ENCODE results near the gene OR2D3.
"Not testable (repeated sequence)": the region's sequence is repeated elsewhere in the genome, so short reads cannot be mapped to it uniquely, and the experiment has no call there.

OR2D3 gene
- 0 reads per million in 9 experiments for total RNA-seq

- Mint-ChIP-seq H3K27ac (no peak within 1 kb of the TSS), H3K4me1 (ENCODE audit: low read depth in 2 of 2) (peaks cover 0 to 1% of the 10 kb centered on the region in 2 donors), H3K4me3 (no peak within 1 kb of the TSS), H3K27me3 (peaks cover 29 to 47% of the 10 kb centered on the region in 2 donors), H3K9me3 (no peaks in the 10 kb centered on the region), H3K36me3 (ENCODE audit: insufficient read depth) (no peaks in the 10 kb centered on the region)
- ATAC-seq (replicated peaks) (no peak), DNase-seq (no peak)
Observed at GRCh38 chr11:6920702-6921101, at the start of gene OR2D3. Gene OR2D3, plus strand, starts transcription at chr11:6921002. Its CDS starts 0 bp downstream, at chr11:6921002.

- peaks cover 4% of the 10 kb centered on the region for H3K36me3 Mint-ChIP-seq (ENCODE audit: insufficient read depth)
- H3K27me3 Mint-ChIP-seq = peaks cover 17 to 33% of the 10 kb centered on the region in 2 donors
- no peak for DNase-seq
- no peak for ATAC-seq (replicated peaks)
- H3K27ac Mint-ChIP-seq = no peak overlapping the region
- no peak overlapping the region for H3K4me3 Mint-ChIP-seq
- H3K4me1 Mint-ChIP-seq (ENCODE audit: low read depth in 2 of 2) = no peaks in the 10 kb centered on the region
- H3K9me3 Mint-ChIP-seq = no peaks in the 10 kb centered on the region
Observed at GRCh38 chr11:6871278-6871677, 49.5 kb upstream of the OR2D3 start.

- ATAC-seq (replicated peaks) = no peak
- Mint-ChIP-seq H3K27ac (no peak overlapping the region), H3K9me3 (peaks cover 0 to 7% of the 10 kb centered on the region in 2 donors)
Observed at GRCh38 chr11:6875761-6876160, 45.0 kb upstream of the OR2D3 start.

GRCh38 chr11:6876325-6876724 is 44.5 kb upstream of the OR2D3 start, which contains the start of gene OR10A4:
Gene OR10A4, plus strand, starts transcription at chr11:6876625. Its CDS starts 23 bp downstream, at chr11:6876648.
- no peak for ATAC-seq (replicated peaks)
- H3K36me3 Mint-ChIP-seq (ENCODE audit: insufficient read depth) = peaks cover 4% of the 10 kb centered on the region
- peaks cover 0 to 7% of the 10 kb centered on the region in 2 donors for H3K9me3 Mint-ChIP-seq
- no peak within 1 kb of the TSS for H3K4me3 Mint-ChIP-seq
- H3K27ac Mint-ChIP-seq = no peak within 1 kb of the TSS
- H3K4me1 Mint-ChIP-seq (ENCODE audit: low read depth in 2 of 2) = no peaks in the 10 kb centered on the region
- DNase-seq = no peak
- peaks cover 25 to 26% of the 10 kb centered on the region in 2 donors for H3K27me3 Mint-ChIP-seq

More at GRCh38 chr11:6875761-6876160, 45.0 kb upstream of the OR2D3 start:
- no peaks in the 10 kb centered on the region for H3K4me1 Mint-ChIP-seq (ENCODE audit: low read depth in 2 of 2)
- H3K4me3 Mint-ChIP-seq = no peak overlapping the region
- DNase-seq = no peak
- peaks cover 4% of the 10 kb centered on the region for H3K36me3 Mint-ChIP-seq (ENCODE audit: insufficient read depth)
- peaks cover 25 to 31% of the 10 kb centered on the region in 2 donors for H3K27me3 Mint-ChIP-seq

- Mint-ChIP-seq H3K27me3 (peaks cover 22 to 25% of the 10 kb centered on the region in 2 donors), H3K36me3 (ENCODE audit: insufficient read depth) (peaks cover 4% of the 10 kb centered on the region), H3K4me1 (ENCODE audit: low read depth in 2 of 2) (no peaks in the 10 kb centered on the region), H3K4me3 (no peak overlapping the region), H3K9me3 (peaks cover 0 to 7% of the 10 kb centered on the region in 2 donors), H3K27ac (no peak overlapping the region)
- DNase-seq (no peak), ATAC-seq (replicated peaks) (no peak)
Observed at GRCh38 chr11:6876914-6877313, 43.9 kb upstream of the OR2D3 start.

- Mint-ChIP-seq H3K27me3 (peaks cover 17 to 24% of the 10 kb centered on the region in 2 donors), H3K9me3 (no peaks in the 10 kb centered on the region), H3K4me1 (ENCODE audit: low read depth in 2 of 2) (no peaks in the 10 kb centered on the region), H3K4me3 (no peak overlapping the region), H3K27ac (no peak overlapping the region), H3K36me3 (ENCODE audit: insufficient read depth) (no peaks in the 10 kb centered on the region)
- DNase-seq (no peak), ATAC-seq (replicated peaks) (no peak)
Observed at GRCh38 chr11:6882751-6883150, 38.1 kb upstream of the OR2D3 start.

- not testable (repeated sequence) for DNase-seq; H3K4me3 Mint-ChIP-seq; ATAC-seq (replicated peaks); H3K36me3 Mint-ChIP-seq (ENCODE audit: insufficient read depth); H3K4me1 Mint-ChIP-seq (ENCODE audit: low read depth in 2 of 2); H3K9me3 Mint-ChIP-seq; H3K27ac Mint-ChIP-seq
- H3K27me3 Mint-ChIP-seq = peaks cover 16 to 43% of the 10 kb centered on the region in 2 donors
Observed at GRCh38 chr11:6887711-6888110, 33.1 kb upstream of the OR2D3 start.

- DNase-seq (no peak), ATAC-seq (replicated peaks) (no peak)
- no peak overlapping the region for H3K4me3 Mint-ChIP-seq
- no peaks in the 10 kb centered on the region for H3K36me3 Mint-ChIP-seq (ENCODE audit: insufficient read depth)
- no peaks in the 10 kb centered on the region for H3K9me3 Mint-ChIP-seq
- H3K27ac Mint-ChIP-seq = no peak overlapping the region
- H3K4me1 Mint-ChIP-seq (ENCODE audit: low read depth in 2 of 2) = no peaks in the 10 kb centered on the region
- peaks cover 8 to 33% of the 10 kb centered on the region in 2 donors for H3K27me3 Mint-ChIP-seq
Observed at GRCh38 chr11:6888830-6889229, 32.0 kb upstream of the OR2D3 start.

GRCh38 chr11:6889835-6890234 is 31.0 kb upstream of the OR2D3 start:
- Mint-ChIP-seq H3K9me3 (no peaks in the 10 kb centered on the region), H3K27ac (no peak overlapping the region), H3K36me3 (ENCODE audit: insufficient read depth) (no peaks in the 10 kb centered on the region), H3K27me3 (peaks cover 5 to 28% of the 10 kb centered on the region in 2 donors), H3K4me1 (ENCODE audit: low read depth in 2 of 2) (no peaks in the 10 kb centered on the region), H3K4me3 (no peak overlapping the region)
- no peak for ATAC-seq (replicated peaks)
- DNase-seq = no peak

- no peak within 1 kb of the TSS for H3K27ac Mint-ChIP-seq
- peaks cover 5 to 29% of the 10 kb centered on the region in 2 donors for H3K27me3 Mint-ChIP-seq
Observed at GRCh38 chr11:6892400-6892799, 28.4 kb upstream of the OR2D3 start, which contains the start of gene OR2D2. Gene OR2D2, minus strand, starts transcription at chr11:6892500. Its CDS starts 0 bp downstream, at chr11:6892500.

GRCh38 chr11:6894097-6894496 is 26.7 kb upstream of the OR2D3 start:
- DNase-seq (no peak), ATAC-seq (replicated peaks) (no peak)
- no peaks in the 10 kb centered on the region for H3K36me3 Mint-ChIP-seq (ENCODE audit: insufficient read depth)
- H3K4me3 Mint-ChIP-seq = no peak overlapping the region
- no peaks in the 10 kb centered on the region for H3K9me3 Mint-ChIP-seq
- no peak overlapping the region for H3K27ac Mint-ChIP-seq
- no peaks in the 10 kb centered on the region for H3K4me1 Mint-ChIP-seq (ENCODE audit: low read depth in 2 of 2)
- peaks cover 13 to 40% of the 10 kb centered on the region in 2 donors for H3K27me3 Mint-ChIP-seq

More at GRCh38 chr11:6892400-6892799, 28.4 kb upstream of the OR2D3 start, which contains the start of gene OR2D2:
- DNase-seq (no peak), ATAC-seq (replicated peaks) (no peak)
- no peaks in the 10 kb centered on the region for H3K36me3 Mint-ChIP-seq (ENCODE audit: insufficient read depth)
- H3K9me3 Mint-ChIP-seq = no peaks in the 10 kb centered on the region
- no peak within 1 kb of the TSS for H3K4me3 Mint-ChIP-seq
- no peaks in the 10 kb centered on the region for H3K4me1 Mint-ChIP-seq (ENCODE audit: low read depth in 2 of 2)

GRCh38 chr11:6895010-6895409 is 25.8 kb upstream of the OR2D3 start:
- Mint-ChIP-seq H3K4me3 (no peak overlapping the region), H3K4me1 (ENCODE audit: low read depth in 2 of 2) (no peaks in the 10 kb centered on the region), H3K9me3 (no peaks in the 10 kb centered on the region), H3K27me3 (peaks cover 14 to 41% of the 10 kb centered on the region in 2 donors), H3K27ac (no peak overlapping the region), H3K36me3 (ENCODE audit: insufficient read depth) (no peaks in the 10 kb centered on the region)
- ATAC-seq (replicated peaks) (no peak), DNase-seq (no peak)

GRCh38 chr11:6898911-6899310 is 21.9 kb upstream of the OR2D3 start:
- H3K4me1 Mint-ChIP-seq (ENCODE audit: low read depth in 2 of 2) = no peaks in the 10 kb centered on the region
- no peak for ATAC-seq (replicated peaks)
- peaks cover 19 to 22% of the 10 kb centered on the region in 2 donors for H3K27me3 Mint-ChIP-seq
- no peaks in the 10 kb centered on the region for H3K9me3 Mint-ChIP-seq
- no peak overlapping the region for H3K27ac Mint-ChIP-seq
- no peak for DNase-seq
- no peak overlapping the region for H3K4me3 Mint-ChIP-seq
- no peaks in the 10 kb centered on the region for H3K36me3 Mint-ChIP-seq (ENCODE audit: insufficient read depth)

- H3K4me3 Mint-ChIP-seq = no peak overlapping the region
- no peak for DNase-seq
- no peak for ATAC-seq (replicated peaks)
- no peak overlapping the region for H3K27ac Mint-ChIP-seq
- H3K27me3 Mint-ChIP-seq = peaks cover 19 to 22% of the 10 kb centered on the region in 2 donors
- no peaks in the 10 kb centered on the region for H3K36me3 Mint-ChIP-seq (ENCODE audit: insufficient read depth)
- H3K9me3 Mint-ChIP-seq = no peaks in the 10 kb centered on the region
- H3K4me1 Mint-ChIP-seq (ENCODE audit: low read depth in 2 of 2) = no peaks in the 10 kb centered on the region
Observed at GRCh38 chr11:6900327-6900999, 20.3 kb upstream of the OR2D3 start.
